ENCODE measurements around the gene HADHA.

DNA sequence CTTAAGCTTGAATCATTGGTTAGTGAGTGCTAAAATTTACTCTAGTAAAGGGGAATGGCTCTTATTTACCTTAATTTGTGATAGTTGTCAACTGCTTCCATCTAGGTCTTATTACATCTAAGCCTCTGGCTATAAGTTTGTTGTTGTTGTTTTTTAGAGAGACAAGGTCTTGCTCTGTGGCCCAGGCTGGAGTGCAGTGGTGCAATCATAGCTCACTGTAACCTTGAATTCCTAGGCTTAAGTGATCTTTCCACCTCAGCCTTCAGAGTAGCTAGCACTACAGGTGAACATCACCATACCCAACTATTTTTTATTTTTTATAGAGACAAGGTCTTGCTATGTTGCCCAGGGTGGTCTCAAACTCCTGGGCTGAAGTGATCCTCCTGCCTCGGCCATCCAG is 6.6 kb downstream of the HADHA start:
- TF ChIP-seq, protein P1, sequence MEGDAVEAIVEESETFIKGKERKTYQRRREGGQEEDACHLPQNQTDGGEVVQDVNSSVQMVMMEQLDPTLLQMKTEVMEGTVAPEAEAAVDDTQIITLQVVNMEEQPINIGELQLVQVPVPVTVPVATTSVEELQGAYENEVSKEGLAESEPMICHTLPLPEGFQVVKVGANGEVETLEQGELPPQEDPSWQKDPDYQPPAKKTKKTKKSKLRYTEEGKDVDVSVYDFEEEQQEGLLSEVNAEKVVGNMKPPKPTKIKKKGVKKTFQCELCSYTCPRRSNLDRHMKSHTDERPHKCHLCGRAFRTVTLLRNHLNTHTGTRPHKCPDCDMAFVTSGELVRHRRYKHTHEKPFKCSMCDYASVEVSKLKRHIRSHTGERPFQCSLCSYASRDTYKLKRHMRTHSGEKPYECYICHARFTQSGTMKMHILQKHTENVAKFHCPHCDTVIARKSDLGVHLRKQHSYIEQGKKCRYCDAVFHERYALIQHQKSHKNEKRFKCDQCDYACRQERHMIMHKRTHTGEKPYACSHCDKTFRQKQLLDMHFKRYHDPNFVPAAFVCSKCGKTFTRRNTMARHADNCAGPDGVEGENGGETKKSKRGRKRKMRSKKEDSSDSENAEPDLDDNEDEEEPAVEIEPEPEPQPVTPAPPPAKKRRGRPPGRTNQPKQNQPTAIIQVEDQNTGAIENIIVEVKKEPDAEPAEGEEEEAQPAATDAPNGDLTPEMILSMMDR (IDR thresholded peaks at IDR 0.05), result no peak
- no peak for TF ChIP-seq POLR2A (IDR thresholded peaks at IDR 0.05)
